ENCODE data around the gene ZBTB16. TPM values are rescaled to one million over a fixed set of nuclear protein-coding genes. Genes with fewer than 3 reads are reported as not detected.

Gene ZBTB16
- polyA plus RNA-seq, 1 experiment: not detected

- peaks cover 9% of the 10 kb centered on the region for H3K27me3 ChIP-seq (ENCODE audit: control insufficient read depth, insufficient read depth, low read length)
- no peak for TF ChIP-seq CTCF (IDR thresholded peaks at IDR 0.05; ENCODE audit: low read depth, low read length)
- CTCF ChIA-PET: no interaction called here
- H3K4me3 ChIP-seq (ENCODE audit: low read depth, low read length): no peak overlapping the region
- DNase-seq (ENCODE audit: low read depth, low spot score): no peak
- H3K9me3 ChIP-seq (ENCODE audit: control insufficient read depth, insufficient read depth, low read length): no peaks in the 10 kb centered on the region
- H3K27ac ChIP-seq (ENCODE audit: low read depth, low read length): no peak overlapping the region
- POLR2A ChIA-PET: no interaction called here
Measured at GRCh38 chr11:114082415-114082748, 22.9 kb downstream of the ZBTB16 start.

GRCh38 chr11:114082767-114083181 is 23.3 kb downstream of the ZBTB16 start:
- Histone ChIP-seq H3K4me3 (ENCODE audit: low read depth, low read length) (no peak overlapping the region), H3K9me3 (ENCODE audit: control insufficient read depth, insufficient read depth, low read length) (no peaks in the 10 kb centered on the region), H3K27me3 (ENCODE audit: control insufficient read depth, insufficient read depth, low read length) (peaks cover 9% of the 10 kb centered on the region), H3K27ac (ENCODE audit: low read depth, low read length) (no peak overlapping the region)
- ChIA-PET CTCF (no interaction called here), POLR2A (no interaction called here)
- no peak for DNase-seq (ENCODE audit: low read depth, low spot score)
- no peak for TF ChIP-seq CTCF (IDR thresholded peaks at IDR 0.05; ENCODE audit: low read depth, low read length)

DNA sequence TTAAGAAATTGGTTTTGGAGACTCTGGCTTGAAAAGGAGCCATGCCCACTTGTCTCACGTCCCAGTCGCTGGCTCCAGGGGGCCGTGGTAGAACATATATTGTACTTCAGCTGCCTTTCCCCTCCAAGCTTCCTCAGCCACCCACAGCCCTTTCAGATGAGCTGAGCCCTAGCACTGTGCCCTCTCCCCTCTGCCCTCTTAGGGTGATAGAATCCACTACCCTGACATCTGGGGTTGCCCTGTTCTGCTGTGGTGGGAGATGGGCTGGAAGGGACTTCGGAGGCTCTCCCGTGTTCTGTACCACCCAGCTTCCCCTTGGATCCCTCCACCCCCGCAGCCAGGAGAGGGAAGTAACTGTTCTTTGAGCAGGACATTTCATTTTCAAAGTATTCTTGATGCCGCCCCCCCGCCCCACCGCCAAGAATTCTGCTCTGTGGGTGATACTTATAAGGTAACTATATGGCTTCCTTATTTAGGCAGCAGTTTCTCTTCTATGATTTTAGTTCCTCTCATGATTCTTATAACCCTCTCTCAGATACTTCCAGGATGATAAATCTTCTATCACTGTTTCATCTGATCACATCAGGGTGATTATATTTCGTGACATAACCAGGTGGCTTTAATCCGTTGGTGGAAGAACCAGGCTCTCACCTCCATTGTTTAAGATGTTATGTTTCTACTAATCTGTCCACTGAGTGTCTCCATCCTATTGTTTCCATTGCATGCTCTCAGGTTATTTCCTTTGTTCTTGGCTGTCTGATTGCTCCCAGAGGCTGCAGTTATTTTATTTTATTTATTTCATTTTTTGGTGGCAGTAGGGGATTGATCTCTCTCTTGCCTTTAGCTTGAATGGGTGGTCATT is 24.1 kb downstream of the ZBTB16 start:
- Histone ChIP-seq H3K9me3 (ENCODE audit: control insufficient read depth, insufficient read depth, low read length) (no peaks in the 10 kb centered on the region), H3K27ac (ENCODE audit: low read depth, low read length) (no peak overlapping the region), H3K4me3 (ENCODE audit: low read depth, low read length) (no peak overlapping the region), H3K27me3 (ENCODE audit: control insufficient read depth, insufficient read depth, low read length) (peaks cover 9% of the 10 kb centered on the region)
- ChIA-PET CTCF (no interaction called here), POLR2A (no interaction called here)
- no peak for DNase-seq (ENCODE audit: low read depth, low spot score)
- no peak for TF ChIP-seq CTCF (IDR thresholded peaks at IDR 0.05; ENCODE audit: low read depth, low read length)

- ChIA-PET POLR2A (no interaction called here), CTCF (no interaction called here)
- Histone ChIP-seq H3K27ac (ENCODE audit: low read depth, low read length) (no peak overlapping the region), H3K27me3 (ENCODE audit: control insufficient read depth, insufficient read depth, low read length) (peaks cover 9% of the 10 kb centered on the region), H3K4me3 (ENCODE audit: low read depth, low read length) (no peak overlapping the region), H3K9me3 (ENCODE audit: control insufficient read depth, insufficient read depth, low read length) (no peaks in the 10 kb centered on the region)
- TF ChIP-seq CTCF (IDR thresholded peaks at IDR 0.05; ENCODE audit: low read depth, low read length): no peak
- no peak for DNase-seq (ENCODE audit: low read depth, low spot score)
Measured at GRCh38 chr11:114084414-114084813, 24.9 kb downstream of the ZBTB16 start.

- ChIA-PET POLR2A (no interaction called here), CTCF (no interaction called here)
- H3K4me3 ChIP-seq (ENCODE audit: low read depth, low read length): no peak overlapping the region
- peaks cover 9% of the 10 kb centered on the region for H3K27me3 ChIP-seq (ENCODE audit: control insufficient read depth, insufficient read depth, low read length)
- H3K27ac ChIP-seq (ENCODE audit: low read depth, low read length): no peak overlapping the region
- no peaks in the 10 kb centered on the region for H3K9me3 ChIP-seq (ENCODE audit: control insufficient read depth, insufficient read depth, low read length)
- no peak for TF ChIP-seq CTCF (IDR thresholded peaks at IDR 0.05; ENCODE audit: low read depth, low read length)
- DNase-seq (ENCODE audit: low read depth, low spot score): no peak
Measured at GRCh38 chr11:114085965-114086793, 26.7 kb downstream of the ZBTB16 start.
